ENCODE results near the gene TMEM184C.

GRCh38 chr4:147638942-147639341, 21.7 kb downstream of the TMEM184C start:
- TF ChIP-seq CTCF (IDR thresholded peaks at IDR 0.05) (no peak), POLR2A (IDR thresholded peaks at IDR 0.05) (no peak), EP300 (IDR thresholded peaks at IDR 0.05) (no peak), POLR2AphosphoS5 (IDR thresholded peaks at IDR 0.05) (no peak)
